Epithelial cell of proximal tubule (primary cell): ENCODE measurements around the gene ZNF407. TPM values are rescaled to one million over a fixed set of nuclear protein-coding genes. Genes with fewer than 3 reads are reported as not detected.

ENCODE experiments used
- DNase-seq: peaks from one replicate; pipeline ENCODE4 v3.0.0-alpha.2; 2011; ENCODE audit warnings: low read depth
- H3K4me3 ChIP-seq: 2 replicates; pipeline ENCODE4 v1.5.1; 2011; ENCODE audit warnings: low read depth, mild to moderate bottlenecking, low read length
- total RNA-seq: library from RNA; depleted of rRNA; stranded (reverse); fragments of >200 nt; gene quantifications from 2 replicates; pipeline ENCODE4 v1.2.3, GENCODE V29; 2015
- TF ChIP-seq, protein P1 (sequence below): conservative IDR thresholded peaks from 2 replicates; pipeline ENCODE4 v1.5.1; 2012; ENCODE audit warnings: low read depth, mild to moderate bottlenecking, low read length

ZNF407 gene
- total RNA-seq, 1 donor from 2014 or later: 3.0 TPM

DNA sequence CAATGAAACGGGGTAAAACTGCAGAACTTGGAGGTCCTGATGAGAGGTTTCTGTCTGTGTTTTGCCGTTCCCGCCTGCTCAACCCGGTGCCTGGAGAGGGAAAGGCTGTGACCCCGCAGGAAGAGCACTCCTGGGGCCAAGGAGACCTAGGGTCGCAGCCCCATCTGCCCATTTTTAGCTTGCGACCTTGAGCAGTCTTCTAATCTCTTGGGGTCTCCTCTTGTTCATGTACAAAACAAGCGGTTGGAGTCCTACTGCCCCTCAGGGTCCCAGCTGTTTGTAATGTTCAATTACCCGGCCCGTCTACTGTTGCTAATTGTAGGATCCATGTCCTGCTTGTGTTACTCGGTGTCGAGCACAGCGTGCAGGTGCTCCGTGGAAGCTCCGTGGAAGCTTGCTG lies 506.8 kb downstream of the ZNF407 start:
- no peak for DNase-seq
- TF ChIP-seq, protein P1, sequence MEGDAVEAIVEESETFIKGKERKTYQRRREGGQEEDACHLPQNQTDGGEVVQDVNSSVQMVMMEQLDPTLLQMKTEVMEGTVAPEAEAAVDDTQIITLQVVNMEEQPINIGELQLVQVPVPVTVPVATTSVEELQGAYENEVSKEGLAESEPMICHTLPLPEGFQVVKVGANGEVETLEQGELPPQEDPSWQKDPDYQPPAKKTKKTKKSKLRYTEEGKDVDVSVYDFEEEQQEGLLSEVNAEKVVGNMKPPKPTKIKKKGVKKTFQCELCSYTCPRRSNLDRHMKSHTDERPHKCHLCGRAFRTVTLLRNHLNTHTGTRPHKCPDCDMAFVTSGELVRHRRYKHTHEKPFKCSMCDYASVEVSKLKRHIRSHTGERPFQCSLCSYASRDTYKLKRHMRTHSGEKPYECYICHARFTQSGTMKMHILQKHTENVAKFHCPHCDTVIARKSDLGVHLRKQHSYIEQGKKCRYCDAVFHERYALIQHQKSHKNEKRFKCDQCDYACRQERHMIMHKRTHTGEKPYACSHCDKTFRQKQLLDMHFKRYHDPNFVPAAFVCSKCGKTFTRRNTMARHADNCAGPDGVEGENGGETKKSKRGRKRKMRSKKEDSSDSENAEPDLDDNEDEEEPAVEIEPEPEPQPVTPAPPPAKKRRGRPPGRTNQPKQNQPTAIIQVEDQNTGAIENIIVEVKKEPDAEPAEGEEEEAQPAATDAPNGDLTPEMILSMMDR: no peak
- H3K4me3 ChIP-seq: no peak overlapping the region

DNA sequence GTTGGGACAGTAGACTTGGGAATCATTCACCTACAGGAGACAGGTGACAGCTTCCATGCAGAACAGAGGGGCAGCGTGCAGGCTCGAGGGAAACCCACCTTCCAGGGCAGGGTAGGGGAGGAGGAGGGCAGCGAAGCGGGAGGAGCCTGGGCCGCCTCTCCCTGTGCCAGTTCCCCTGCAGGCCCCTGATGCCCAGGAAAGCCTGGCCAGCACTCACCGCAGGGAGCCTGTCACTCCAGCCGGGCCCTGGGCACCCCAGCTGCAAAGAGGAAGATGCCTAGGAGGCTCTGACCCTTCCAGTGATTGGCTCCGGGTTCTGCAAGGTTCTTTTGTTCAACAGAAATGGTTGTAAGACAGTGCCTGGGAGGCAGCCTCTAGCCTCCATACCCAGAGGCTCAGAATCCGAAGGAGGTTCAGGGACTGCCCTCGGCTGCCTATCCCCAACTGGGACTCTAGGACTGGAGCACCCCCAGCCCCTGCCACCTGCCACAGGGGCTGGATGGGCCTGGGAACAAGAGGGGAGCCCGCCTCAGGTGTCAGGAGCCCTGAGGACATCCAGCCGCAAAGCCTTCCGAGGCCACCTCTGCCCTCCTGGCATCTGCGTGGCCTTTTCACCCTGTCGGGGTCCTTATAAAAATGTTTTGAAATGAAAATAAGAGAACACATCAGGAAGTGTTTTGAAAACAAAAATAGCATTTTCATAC lies 508.0 kb downstream of the ZNF407 start:
- DNase-seq: no peak
- TF ChIP-seq, protein P1: no peak
- no peak overlapping the region for H3K4me3 ChIP-seq

DNA sequence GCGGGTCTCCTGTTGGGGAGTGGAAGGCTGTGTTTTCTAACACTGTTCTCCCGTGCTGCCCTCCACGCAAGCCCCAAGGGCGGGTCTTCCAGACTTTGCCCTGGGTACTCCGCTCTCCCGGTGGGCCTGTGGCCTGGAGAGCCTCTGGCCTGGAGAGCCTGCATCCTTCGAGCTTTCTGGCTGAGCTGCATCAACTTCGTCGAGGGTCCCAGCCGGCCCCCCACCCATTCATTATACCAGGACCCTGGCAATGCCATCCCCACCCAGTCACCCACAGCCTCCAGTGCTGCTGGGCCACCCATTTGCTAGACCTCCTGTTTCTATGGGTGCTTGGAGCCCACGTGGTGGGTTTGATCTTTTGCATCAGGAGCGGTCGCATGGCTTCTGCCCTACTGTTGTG lies 509.1 kb downstream of the ZNF407 start:
- DNase-seq: no peak
- TF ChIP-seq, protein P1: no peak
- no peak overlapping the region for H3K4me3 ChIP-seq

DNA sequence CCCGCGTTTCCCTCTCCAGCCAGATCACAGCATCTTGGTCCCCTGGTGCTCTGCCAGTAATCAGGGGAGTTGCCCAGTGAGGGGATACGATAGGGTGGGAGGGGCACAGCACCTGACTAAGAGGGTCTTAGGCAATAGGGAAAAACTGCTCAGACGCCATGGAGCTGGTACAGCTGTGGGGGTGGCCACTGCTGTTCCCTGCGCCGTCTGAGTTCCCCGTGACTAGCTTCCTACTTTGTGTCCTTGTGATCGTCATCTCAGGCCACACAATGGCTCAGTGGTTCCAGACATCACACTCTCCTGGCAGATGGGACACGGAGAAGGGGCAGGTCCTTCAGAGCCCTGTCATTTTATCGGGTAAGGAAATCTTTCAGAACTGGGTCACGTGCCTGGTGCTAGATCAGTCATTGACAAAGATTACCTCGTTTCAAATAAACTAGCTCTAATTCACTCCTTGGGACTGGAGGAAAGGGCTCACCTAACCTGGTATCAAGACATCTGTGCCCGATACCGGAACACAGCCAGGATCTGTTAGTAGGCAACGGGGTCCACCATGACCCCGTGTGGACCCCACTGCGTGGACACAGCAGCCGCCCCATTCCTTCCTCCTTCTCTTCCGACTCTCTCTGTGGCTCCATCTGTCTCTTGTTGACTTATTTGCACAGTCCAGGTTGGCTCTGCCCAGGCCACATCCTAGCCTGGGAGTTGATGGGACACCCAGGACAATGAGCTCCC lies 509.7 kb downstream of the ZNF407 start:
- H3K4me3 ChIP-seq: no peak overlapping the region
- TF ChIP-seq, protein P1: no peak
- no peak for DNase-seq

DNA sequence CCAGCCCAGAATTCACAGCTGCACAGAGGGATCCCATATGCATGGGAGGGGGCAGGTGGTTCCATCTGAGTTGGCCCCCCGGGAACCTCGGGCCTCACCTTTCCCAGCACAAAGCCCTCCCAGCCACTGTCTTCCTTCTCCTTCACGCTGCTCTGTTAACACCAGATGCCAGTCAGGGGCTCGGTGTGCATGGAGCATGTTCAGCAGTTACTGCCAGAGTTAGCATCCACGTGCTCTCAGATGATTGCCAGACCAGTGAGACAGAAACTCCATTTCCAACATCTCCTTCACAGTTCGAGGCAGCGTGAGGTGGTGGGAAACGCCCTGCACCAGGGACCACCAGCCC lies 510.2 kb downstream of the ZNF407 start:
- no peak overlapping the region for H3K4me3 ChIP-seq
- TF ChIP-seq, protein P1: no peak
- no peak for DNase-seq

DNA sequence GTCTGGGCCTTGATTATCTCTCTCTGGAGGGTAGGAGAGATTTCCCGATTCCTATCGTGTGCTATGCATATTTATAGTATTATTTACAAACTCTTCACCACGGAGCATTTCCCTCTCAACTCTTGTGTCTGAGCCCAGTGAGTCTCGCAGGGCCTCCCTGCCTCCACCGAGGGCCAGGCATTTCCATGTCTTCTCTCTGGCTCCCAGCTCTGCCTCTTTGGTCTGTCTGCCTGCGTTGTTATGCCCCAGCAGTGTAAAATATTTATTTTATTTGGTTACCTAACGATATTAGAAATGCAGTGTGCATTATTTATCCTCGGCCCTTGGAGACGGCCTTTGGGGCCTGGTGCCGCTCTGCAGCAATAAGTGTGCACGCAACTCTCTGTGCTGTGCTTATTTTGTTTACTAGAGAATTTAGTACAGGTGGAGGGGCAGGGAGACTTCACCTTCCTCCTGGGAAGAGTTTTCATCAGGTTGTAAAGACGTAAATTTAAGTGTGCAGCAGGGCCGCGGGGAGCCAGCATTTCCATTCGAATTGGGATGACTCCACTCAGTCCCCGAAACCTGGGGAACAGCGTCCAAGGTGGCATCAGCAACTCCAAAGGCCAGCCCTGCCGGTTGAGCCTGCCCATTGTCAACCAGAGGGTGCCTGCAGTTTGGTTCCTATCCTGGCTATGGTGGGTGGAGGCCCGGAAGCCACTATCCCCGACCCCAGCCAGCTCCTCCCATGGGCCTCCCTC lies 511.1 kb downstream of the ZNF407 start:
- TF ChIP-seq, protein P1: no peak
- H3K4me3 ChIP-seq: no peak overlapping the region
- DNase-seq: no peak
